ENCODE measurements around the gene CKS1B. TPM values are rescaled to one million over a fixed set of nuclear protein-coding genes. Genes with fewer than 3 reads are reported as not detected.

CKS1B gene
- total RNA-seq, 1 experiment from 2014 or later, result 259 TPM

DNA sequence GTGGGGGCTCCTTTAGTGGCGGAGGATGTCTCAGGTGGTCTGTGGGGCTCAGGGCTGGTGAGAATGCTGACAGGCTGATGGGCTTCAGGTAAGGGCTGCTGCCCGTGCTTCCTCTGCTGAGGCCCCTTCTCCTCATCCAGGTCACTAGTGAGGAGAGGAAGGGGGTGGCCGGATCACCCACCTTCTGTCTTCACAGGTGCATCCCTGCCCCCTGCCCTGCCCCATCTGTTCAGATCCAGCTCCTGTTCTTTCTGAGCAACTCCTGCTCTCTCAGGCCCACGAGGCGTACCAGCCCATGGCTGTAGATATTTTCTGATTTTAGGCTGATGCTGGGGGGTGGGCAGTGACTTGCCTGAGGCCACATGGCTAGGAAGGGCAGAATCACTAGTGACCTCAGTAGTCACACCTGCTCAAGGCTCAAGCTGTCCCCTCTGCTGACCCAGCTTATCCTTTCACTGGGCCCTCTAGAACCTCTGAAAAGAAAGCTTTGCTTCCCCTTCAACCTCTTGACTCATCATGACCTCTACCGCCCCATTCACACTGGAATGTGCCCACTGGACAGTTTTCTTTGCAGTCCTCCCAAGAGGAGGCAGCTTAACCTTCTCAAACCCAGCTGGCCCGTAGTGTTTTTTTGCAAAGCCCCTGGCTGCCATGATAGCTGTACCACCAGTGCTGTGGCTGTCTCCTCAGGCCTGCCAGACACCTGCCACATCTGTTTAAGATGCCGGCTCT is 44.3 kb downstream of the CKS1B start:
- H3K4me1 ChIP-seq, result peaks cover 22% of the 10 kb centered on the region
- no TSS peak for BruUV-seq (replicated peaks)
- ChIA-PET POLR2A (no interaction called here), CTCF (interaction anchor here (0.6 to 1.3 kb wide), 10 partner anchors 15 to 1492 kb away, joined by 3 to 11 read pairs (median 4); partner anchors contain the start of genes ADAM15, LENEP and PBXIP1)
- H3K4me1 Mint-ChIP-seq (ENCODE audit: low read depth, unreplicated experiment), result peaks cover 42% of the 10 kb centered on the region
- no peak overlapping the region for H3K4me3 ChIP-seq (ENCODE audit: low read depth, low read length)
- no peak for DNase-seq
- no peaks in the 10 kb centered on the region for H3K27me3 Mint-ChIP-seq (ENCODE audit: insufficient read depth, unreplicated experiment)
- intact Hi-C loops (cut with micrococcal nuclease; ENCODE audit: unreplicated experiment), result no loop called here
- no peaks in the 10 kb centered on the region for H3K9me3 ChIP-seq
- TF ChIP-seq, protein P1, sequence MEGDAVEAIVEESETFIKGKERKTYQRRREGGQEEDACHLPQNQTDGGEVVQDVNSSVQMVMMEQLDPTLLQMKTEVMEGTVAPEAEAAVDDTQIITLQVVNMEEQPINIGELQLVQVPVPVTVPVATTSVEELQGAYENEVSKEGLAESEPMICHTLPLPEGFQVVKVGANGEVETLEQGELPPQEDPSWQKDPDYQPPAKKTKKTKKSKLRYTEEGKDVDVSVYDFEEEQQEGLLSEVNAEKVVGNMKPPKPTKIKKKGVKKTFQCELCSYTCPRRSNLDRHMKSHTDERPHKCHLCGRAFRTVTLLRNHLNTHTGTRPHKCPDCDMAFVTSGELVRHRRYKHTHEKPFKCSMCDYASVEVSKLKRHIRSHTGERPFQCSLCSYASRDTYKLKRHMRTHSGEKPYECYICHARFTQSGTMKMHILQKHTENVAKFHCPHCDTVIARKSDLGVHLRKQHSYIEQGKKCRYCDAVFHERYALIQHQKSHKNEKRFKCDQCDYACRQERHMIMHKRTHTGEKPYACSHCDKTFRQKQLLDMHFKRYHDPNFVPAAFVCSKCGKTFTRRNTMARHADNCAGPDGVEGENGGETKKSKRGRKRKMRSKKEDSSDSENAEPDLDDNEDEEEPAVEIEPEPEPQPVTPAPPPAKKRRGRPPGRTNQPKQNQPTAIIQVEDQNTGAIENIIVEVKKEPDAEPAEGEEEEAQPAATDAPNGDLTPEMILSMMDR (IDR thresholded peaks at IDR 0.05; ENCODE audit: insufficient read depth in 1 of 2, low read depth in 1 of 2, low read length in 1 of 2, severe bottlenecking in 1 of 2, unreplicated experiment in 1 of 2), result no peak
- peak overlapping the region; percentile 45 for H3K27ac Mint-ChIP-seq (ENCODE audit: unreplicated experiment)
- H3K27me3 ChIP-seq (replicated peaks; ENCODE audit: control insufficient read depth, insufficient read depth, low read length), result no peaks in the 10 kb centered on the region
- H3K36me3 ChIP-seq (ENCODE audit: control insufficient read depth, insufficient read depth, low read length), result peaks cover 1% of the 10 kb centered on the region
- H3K9me3 Mint-ChIP-seq (ENCODE audit: unreplicated experiment), result no peaks in the 10 kb centered on the region
- peaks cover 62% of the 10 kb centered on the region for H3K36me3 Mint-ChIP-seq (ENCODE audit: insufficient read depth, unreplicated experiment)
- H3K4me3 Mint-ChIP-seq (ENCODE audit: unreplicated experiment), result no peak overlapping the region

DNA sequence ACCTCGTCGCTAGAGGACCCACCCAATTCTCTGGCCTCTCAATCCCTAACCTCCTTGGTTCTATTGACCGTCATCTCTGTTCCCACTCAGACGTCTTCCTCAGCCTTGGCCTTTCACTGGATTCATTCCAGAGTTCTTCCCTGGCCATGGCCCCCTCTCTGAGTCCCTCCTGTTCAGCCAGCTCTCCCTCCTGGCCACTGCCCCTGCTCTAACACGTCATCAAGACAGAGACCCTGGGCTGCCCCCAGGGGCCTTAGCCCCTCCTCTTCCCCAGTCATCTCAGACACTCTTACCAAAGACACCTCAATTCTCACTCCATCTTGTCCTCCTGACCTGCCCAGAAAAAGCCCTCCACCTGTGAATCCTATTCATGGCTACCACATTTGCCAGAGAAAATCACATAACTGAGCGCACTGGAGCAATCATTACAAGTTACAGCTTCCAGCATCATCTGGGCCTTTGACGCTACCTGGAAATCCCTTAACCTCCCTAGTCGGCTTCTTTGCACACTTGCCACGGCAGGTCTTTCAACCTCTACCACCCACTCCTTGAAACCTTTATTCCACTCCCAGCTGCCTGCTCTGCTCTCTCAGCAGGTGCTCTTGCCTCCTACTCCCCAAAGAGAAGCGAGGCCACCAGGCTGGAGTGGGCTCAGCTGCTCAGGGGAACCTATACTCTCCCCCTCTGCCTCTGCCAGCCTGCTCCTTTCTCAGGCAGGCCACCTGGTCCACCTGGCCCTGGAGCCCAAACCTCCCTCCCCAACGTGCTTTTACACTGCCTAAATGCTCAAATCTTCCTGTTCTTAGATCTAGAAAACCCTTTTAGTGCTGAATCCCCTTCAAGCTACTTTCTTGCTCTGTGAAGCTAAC is 45.1 kb downstream of the CKS1B start:
- peaks cover 22% of the 10 kb centered on the region for H3K4me1 ChIP-seq
- CTCF ChIA-PET, result interaction anchor here (0.5 to 1.3 kb wide), 10 partner anchors 16 to 66 kb away, joined by 3 to 11 read pairs (median 5); partner anchors contain the start of genes ADAM15, LENEP and PBXIP1

More for the DNA sequence above, 45.1 kb downstream of the CKS1B start:
- no peak overlapping the region for H3K4me3 Mint-ChIP-seq (ENCODE audit: unreplicated experiment)
- intact Hi-C loops (cut with micrococcal nuclease; ENCODE audit: unreplicated experiment), result no loop called here
- H3K27me3 Mint-ChIP-seq (ENCODE audit: insufficient read depth, unreplicated experiment), result no peaks in the 10 kb centered on the region
- no TSS peak for BruUV-seq (replicated peaks)
- H3K27ac Mint-ChIP-seq (ENCODE audit: unreplicated experiment), result peak overlapping the region; percentile 45
- no peak overlapping the region for H3K4me3 ChIP-seq (ENCODE audit: low read depth, low read length)
- TF ChIP-seq, protein P1 (IDR thresholded peaks at IDR 0.05; ENCODE audit: insufficient read depth in 1 of 2, low read depth in 1 of 2, low read length in 1 of 2, severe bottlenecking in 1 of 2, unreplicated experiment in 1 of 2), result no peak
- H3K9me3 Mint-ChIP-seq (ENCODE audit: unreplicated experiment), result no peaks in the 10 kb centered on the region
- H3K27me3 ChIP-seq (replicated peaks; ENCODE audit: control insufficient read depth, insufficient read depth, low read length), result no peaks in the 10 kb centered on the region
- DNase-seq, result no peak
- H3K36me3 ChIP-seq (ENCODE audit: control insufficient read depth, insufficient read depth, low read length), result peaks cover 1% of the 10 kb centered on the region
- POLR2A ChIA-PET, result no interaction called here
- H3K9me3 ChIP-seq, result no peaks in the 10 kb centered on the region
- H3K4me1 Mint-ChIP-seq (ENCODE audit: low read depth, unreplicated experiment), result peaks cover 42% of the 10 kb centered on the region
- peaks cover 62% of the 10 kb centered on the region for H3K36me3 Mint-ChIP-seq (ENCODE audit: insufficient read depth, unreplicated experiment)
